Measurements from ENCODE around the gene HPCAL1. TPM values are rescaled to one million over a fixed set of nuclear protein-coding genes. Genes with fewer than 3 reads are reported as not detected.

The HPCAL1 gene
- total and polyA plus RNA-seq, 2 experiments from 2014 or later = 8.3 to 25.4 TPM

DNA sequence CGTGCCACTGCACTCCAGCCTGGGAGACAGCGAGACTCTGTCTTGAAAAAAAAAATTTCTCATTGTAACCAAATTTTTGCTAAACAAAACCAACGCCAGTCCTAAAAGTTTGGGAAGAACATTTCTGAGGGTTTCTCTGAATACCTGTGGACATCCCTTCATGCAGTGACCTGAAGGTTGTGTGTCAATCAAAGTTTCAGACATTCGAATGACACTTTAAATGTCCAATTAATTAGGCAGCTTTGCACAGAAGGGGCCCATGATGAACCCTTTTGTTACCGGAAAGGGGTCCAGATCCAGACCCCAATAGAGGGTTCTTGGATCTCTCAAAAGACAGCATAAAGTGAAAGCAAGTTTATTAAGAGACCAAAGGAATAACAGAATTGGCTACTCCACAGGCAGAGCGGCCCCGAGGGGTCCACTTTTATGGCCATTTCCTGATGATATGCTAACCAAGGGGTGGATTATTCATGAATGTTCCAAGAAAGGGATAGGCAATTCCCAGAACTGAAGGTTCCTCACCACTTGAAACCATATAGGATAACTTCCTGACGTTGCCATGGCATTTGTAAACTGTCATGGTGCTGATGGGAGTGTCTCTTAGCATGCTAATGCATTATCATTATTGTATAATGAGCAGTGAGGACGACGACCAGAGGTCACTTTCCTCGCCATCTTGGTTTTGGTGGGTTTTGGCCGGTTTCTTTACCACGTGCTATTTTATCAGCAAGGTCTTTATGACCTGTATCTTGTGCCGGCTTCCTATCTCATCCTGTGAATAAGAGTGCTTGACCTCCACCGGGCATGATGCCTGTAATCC, 27.5 kb upstream of the HPCAL1 start:
- no peak overlapping the region for H3K4me3 Mint-ChIP-seq
- H3K36me3 ChIP-seq (ENCODE audit: insufficient read depth) = no peaks in the 10 kb centered on the region
- peaks cover 12% of the 10 kb centered on the region for H3K27me3 Mint-ChIP-seq (ENCODE audit: insufficient read depth, low read depth, poor library complexity)
- H3K36me3 Mint-ChIP-seq (ENCODE audit: low read depth) = no peaks in the 10 kb centered on the region
- no peaks in the 10 kb centered on the region for H3K4me1 ChIP-seq (ENCODE audit: insufficient read depth)
- DNase-seq (ENCODE audit: low spot score) = no peak
- H3K79me2 ChIP-seq (replicated peaks; ENCODE audit: insufficient read depth) = no peaks in the 10 kb centered on the region
- no peak overlapping the region for H3K27ac Mint-ChIP-seq
- no peaks in the 10 kb centered on the region for H3K27me3 ChIP-seq (ENCODE audit: insufficient read depth)
- peaks cover 2% of the 10 kb centered on the region; the same call in 1 of the 3 replicates for H3K4me1 Mint-ChIP-seq
- no peaks in the 10 kb centered on the region for H4K20me1 ChIP-seq (replicated peaks; ENCODE audit: insufficient read depth)
- no peaks in the 10 kb centered on the region for H3K9me2 ChIP-seq (ENCODE audit: insufficient read depth)
- H2AFZ ChIP-seq = no peak overlapping the region
- no peak for ATAC-seq
- no peak overlapping the region for H3K27ac ChIP-seq (ENCODE audit: low read depth)
- H3K4me3 ChIP-seq = no peak overlapping the region
- no peaks in the 10 kb centered on the region for H3F3A ChIP-seq (replicated peaks; ENCODE audit: low read depth)
- no peak overlapping the region for H3K4me2 ChIP-seq
- TF ChIP-seq JUNB (IDR thresholded peaks at IDR 0.05; ENCODE audit: unreplicated experiment) (no peak), STAT1 (IDR thresholded peaks at IDR 0.05; ENCODE audit: unreplicated experiment) (no peak), CTCF (conservative IDR thresholded peaks at IDR 0.05; ENCODE audit: low read depth in 2 of 2) (no peak), REST (IDR thresholded peaks at IDR 0.05; ENCODE audit: unreplicated experiment) (no peak), EZH2 (IDR thresholded peaks at IDR 0.05; ENCODE audit: low read depth, unreplicated experiment) (no peak), ZNF462 (CRISPR knock-in tag; IDR thresholded peaks at IDR 0.05) (no peak), CREB1 (CRISPR knock-in tag; IDR thresholded peaks at IDR 0.05; ENCODE audit: low read depth) (no peak), ETS1 (IDR thresholded peaks at IDR 0.05) (no peak), ZNF114 (CRISPR knock-in tag; IDR thresholded peaks at IDR 0.05) (no peak), EZH2phosphoT487 (IDR thresholded peaks at IDR 0.05; ENCODE audit: unreplicated experiment) (no peak), POLR2AphosphoS5 (IDR thresholded peaks at IDR 0.05; ENCODE audit: low read depth) (no peak), NANOG (IDR thresholded peaks at IDR 0.05; ENCODE audit: borderline replicate concordance) (no peak)
- no peaks in the 10 kb centered on the region for H3K9me3 Mint-ChIP-seq

Data from GM23338 (cell line).